HG02763 (cell line): Measurements from ENCODE around the gene NDUFAF3.
"Not testable (repeated sequence)": the region's sequence is repeated elsewhere in the genome, so short reads cannot be mapped to it uniquely, and the experiment has no call there.

Experiments used
- ATAC-seq: cut with Tn5 transposase; IDR thresholded peaks from one replicate; pipeline ENCODE4 v1.9.1; 2021; ENCODE audit warnings: mild to moderate bottlenecking, moderate library complexity; ENCODE audit not compliant: unreplicated experiment

The NDUFAF3 gene

GRCh38 chr3:48999085-48999858 is 22.6 kb upstream of the NDUFAF3 start:
- no peak for ATAC-seq

GRCh38 chr3:49001155-49001554 is 20.8 kb upstream of the NDUFAF3 start:
- ATAC-seq: no peak

GRCh38 chr3:49004352-49005302 is 17.3 kb upstream of the NDUFAF3 start:
- no peak for ATAC-seq

- ATAC-seq: no peak
These were observed 16.6 kb upstream of the NDUFAF3 start for GRCh38 chr3:49005303-49005680.

GRCh38 chr3:49005998-49006397 is 15.9 kb upstream of the NDUFAF3 start:
- ATAC-seq: no peak

- ATAC-seq: no peak
These were observed 15.4 kb upstream of the NDUFAF3 start for GRCh38 chr3:49006408-49007067.

GRCh38 chr3:49007068-49007770 is 14.7 kb upstream of the NDUFAF3 start, which contains the start of gene WDR6:
Gene WDR6 (plus strand): TSS chr3:49007391. CDS start chr3:49007432, 41 bp downstream.
- ATAC-seq: peak; percentile 89

GRCh38 chr3:49007771-49008528 is 14.0 kb upstream of the NDUFAF3 start:
- ATAC-seq: peak; percentile 36

- ATAC-seq: not testable (repeated sequence)
These were observed 13.3 kb upstream of the NDUFAF3 start for GRCh38 chr3:49008627-49009026.

GRCh38 chr3:49009396-49009795 is 12.5 kb upstream of the NDUFAF3 start:
- no peak for ATAC-seq

- ATAC-seq: no peak
These were observed 9.4 kb upstream of the NDUFAF3 start for GRCh38 chr3:49012441-49013017.

- ATAC-seq: no peak
These were observed 8.7 kb upstream of the NDUFAF3 start for GRCh38 chr3:49013113-49013737.

GRCh38 chr3:49013738-49014660 is 7.9 kb upstream of the NDUFAF3 start:
- no peak for ATAC-seq

- ATAC-seq: no peak
These were observed 6.8 kb upstream of the NDUFAF3 start for GRCh38 chr3:49015072-49015471.

- no peak for ATAC-seq
These were observed 6.2 kb upstream of the NDUFAF3 start for GRCh38 chr3:49015765-49016164.

- ATAC-seq: no peak
These were observed 5.3 kb upstream of the NDUFAF3 start for GRCh38 chr3:49016414-49017228.
